Thyroid gland (tissue), 4 donors: Measurements from ENCODE around the gene LRMDA.

ENCODE experiments used
- CTCF ChIP-seq, 6 experiments: fragments of 200-600 bp in 3 of 6; fragments of 450-650 bp in 3 of 6; sonication (generic) in 3 of 6; IDR thresholded peaks; one replicate each; pipeline ENCODE4 v1.5.1; 2016 to 2019; ENCODE audit warnings: antibody characterized with exemption in 6 of 6, mild to moderate bottlenecking in 2 of 6, inconsistent platforms in 1 of 6, moderate library complexity in 1 of 6
- POLR2A ChIP-seq, 2 donors: fragments of 450-650 bp; IDR thresholded peaks; one replicate each; pipeline ENCODE4 v1.6.1; 2017; ENCODE audit warnings: antibody characterized with exemption in 2 of 2, mild to moderate bottlenecking in 2 of 2, moderate library complexity in 1 of 2

GRCh38 chr10:75836064-75836463 lies 404.6 kb downstream of the LRMDA start:
- no peak for TF ChIP-seq CTCF (IDR thresholded peaks at IDR 0.05)
- TF ChIP-seq POLR2A (IDR thresholded peaks at IDR 0.05): no peak
